ENCODE results near the gene ZMYM1. TPM values are rescaled to one million over a fixed set of nuclear protein-coding genes. Genes with fewer than 3 reads are reported as not detected.

Gene ZMYM1
- total RNA-seq (2021) (31.9 and 49.7 TPM in 2 replicates), Bru-seq, nascent RNA (percentile 75 among the genes with signal in this experiment), BruChase-seq, experiment 1, labeled RNA remaining after a 2-hour chase (percentile 84 among the genes with signal in this experiment), BruChase-seq, experiment 2, labeled RNA remaining after a 6-hour chase (percentile 79 among the genes with signal in this experiment)
- long read RNA-seq, full-length matches to known transcripts: 11 of 37 reads
- long read RNA-seq, partial matches to known transcripts: 6 of 37 reads
- long read RNA-seq, other reads (novel, unspliced or antisense): 20 of 37 reads

DNA sequence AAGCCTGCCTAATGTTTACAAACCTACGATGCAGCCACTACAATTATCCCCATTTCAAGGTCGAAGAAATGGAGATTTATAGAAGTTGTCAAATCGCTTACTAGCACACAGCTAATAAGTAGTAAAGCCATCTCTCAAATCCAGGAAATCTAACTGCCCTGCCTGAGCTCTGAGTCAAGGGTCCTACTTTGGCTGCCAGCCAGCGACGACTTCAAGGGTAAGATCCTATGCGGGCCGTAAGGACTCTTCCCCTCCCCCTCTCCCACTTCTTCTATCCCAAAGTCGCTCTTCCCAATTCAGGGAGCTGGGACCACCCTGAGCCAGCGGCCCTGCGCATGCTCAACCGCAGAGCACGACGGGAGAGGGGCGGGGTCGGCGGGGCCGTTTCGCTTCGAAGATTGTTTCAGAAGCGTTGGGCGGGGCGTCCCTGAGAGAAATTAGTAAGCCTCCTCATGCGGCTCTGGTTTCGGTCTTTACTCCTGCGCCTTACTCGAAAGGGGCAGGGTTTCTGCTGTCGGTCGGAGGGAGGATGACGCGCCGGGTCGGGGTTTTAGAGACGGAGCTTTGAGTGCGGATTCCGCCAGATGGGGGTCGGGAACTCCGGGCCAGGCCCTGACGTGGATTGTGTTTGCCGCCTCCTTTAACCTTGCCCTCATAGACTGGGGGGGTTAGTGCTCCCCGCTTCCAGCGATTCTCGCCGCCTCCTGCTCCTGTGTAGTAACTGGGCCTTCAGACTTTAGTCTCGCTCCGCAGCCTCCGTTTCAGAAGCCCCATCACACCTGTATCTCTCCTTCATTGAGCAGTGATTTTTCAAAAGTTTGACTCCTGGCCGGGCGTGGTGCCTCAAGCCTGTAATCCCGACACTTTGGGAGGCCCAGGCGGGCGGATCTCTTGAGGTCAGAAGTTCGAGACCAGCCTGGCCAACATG is at the start of gene ZMYM1:
TSS of gene ZMYM1 (plus strand) at position 383 of the 928 bp plus-strand sequence. CDS start 14,603 bp downstream, outside the sequence.
- POLR2A ChIA-PET (ENCODE audit: unreplicated experiment): interaction anchor here (0.7 to 0.8 kb wide), 3 partner anchors 14 to 63 kb away, joined by 5 to 32 read pairs (median 14); partner anchors contain the start of gene ZMYM6
- TF ChIP-seq CTCF (conservative IDR thresholded peaks at IDR 0.05) (no peak), EZH2 (IDR thresholded peaks at IDR 0.05; ENCODE audit: low read depth) (no peak)
- peaks cover 19% of the 10 kb centered on the region for H3K4me1 ChIP-seq (replicated peaks; ENCODE audit: insufficient read depth)
- BruUV-seq (replicated peaks): TSS peak; percentile 92
- peaks cover 12% of the 10 kb centered on the region; the same call in 1 of the 2 replicates for H3F3A ChIP-seq (ENCODE audit: insufficient read depth, low read depth)
- H3K79me2 ChIP-seq (ENCODE audit: low read depth): peaks cover 47% of the 10 kb centered on the region
- H3K4me2 ChIP-seq: peak within 1 kb of the TSS; percentile 75
- CTCF ChIA-PET: interaction anchor here (0.6 to 0.9 kb wide), 2 partner anchors 30 to 48 kb away, joined by 3 to 11 read pairs; partner anchors contain the start of gene ZMYM6
- no peaks in the 10 kb centered on the region for H3K36me3 ChIP-seq (ENCODE audit: low read depth)
- peak within 1 kb of the TSS; percentile 83 for H3K4me3 ChIP-seq
- H3K9me2 ChIP-seq (ENCODE audit: insufficient read depth): no peaks in the 10 kb centered on the region
- intact Hi-C loops (cut with micrococcal nuclease; ENCODE audit: unreplicated experiment): loop anchor here (1.0 kb wide), 1 partner anchor 48 kb away; the partner anchor contains the start of gene ZMYM6
- peak within 1 kb of the TSS; percentile 93 for H2AFZ ChIP-seq
- peak within 1 kb of the TSS; percentile 88 for H3K27ac ChIP-seq
- H3K27me3 ChIP-seq (ENCODE audit: insufficient read depth, low read depth): no peaks in the 10 kb centered on the region
- H3K9me3 ChIP-seq (ENCODE audit: insufficient read depth, low read depth): no peaks in the 10 kb centered on the region
- H4K20me1 ChIP-seq (ENCODE audit: insufficient read depth): peaks cover 2% of the 10 kb centered on the region; the same call in 1 of the 2 replicates
- DNase-seq: peak; percentile 80 to 84

DNA sequence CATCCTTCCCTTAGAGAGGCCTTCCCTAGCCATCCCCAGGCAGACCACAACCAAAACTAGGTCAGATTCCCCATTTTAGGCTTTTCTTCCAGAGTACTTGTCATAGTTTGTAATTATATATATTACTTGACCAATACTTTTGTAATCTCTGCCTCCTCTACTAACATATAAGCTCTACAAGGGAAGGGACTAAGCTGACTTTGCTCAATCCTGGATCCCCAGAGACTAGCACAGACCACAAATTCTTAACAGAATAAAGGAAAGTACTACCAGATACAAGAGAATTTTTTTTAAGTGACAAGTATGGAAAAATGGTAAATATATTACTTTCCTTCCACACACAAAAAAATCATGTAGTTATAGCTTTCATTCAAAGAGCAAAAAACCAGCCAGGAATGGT is 49.4 kb upstream of the ZMYM1 start:
- H3K79me2 ChIP-seq (ENCODE audit: low read depth): peaks cover 22% of the 10 kb centered on the region
- no peak overlapping the region for H3K27ac ChIP-seq
- no peaks in the 10 kb centered on the region for H4K20me1 ChIP-seq (ENCODE audit: insufficient read depth)
- H3K4me1 ChIP-seq (replicated peaks; ENCODE audit: insufficient read depth): peaks cover 21% of the 10 kb centered on the region
- H3K27me3 ChIP-seq (ENCODE audit: insufficient read depth, low read depth): no peaks in the 10 kb centered on the region
- intact Hi-C loops (cut with micrococcal nuclease; ENCODE audit: unreplicated experiment): loop anchor here (2.0 to 5.0 kb wide), 2 partner anchors 45 to 163 kb away; partner anchors contain the start of genes SFPQ and TMEM35B
- no TSS peak for BruUV-seq (replicated peaks)
- ChIA-PET POLR2A (ENCODE audit: unreplicated experiment) (interaction anchor here (0.7 kb wide), 1 partner anchor 1435 kb away, joined by 6 read pairs; the partner anchor contains the start of gene MRPS15), CTCF (no interaction called here)
- peaks cover 24% of the 10 kb centered on the region for H3F3A ChIP-seq (ENCODE audit: insufficient read depth, low read depth)
- no peaks in the 10 kb centered on the region for H3K9me2 ChIP-seq (ENCODE audit: insufficient read depth)
- no peaks in the 10 kb centered on the region for H3K9me3 ChIP-seq (ENCODE audit: insufficient read depth, low read depth)
- no peak for TF ChIP-seq CTCF (conservative IDR thresholded peaks at IDR 0.05)
- TF ChIP-seq EZH2 (IDR thresholded peaks at IDR 0.05; ENCODE audit: low read depth): no peak
- no peak overlapping the region for H2AFZ ChIP-seq
- no peaks in the 10 kb centered on the region for H3K36me3 ChIP-seq (ENCODE audit: low read depth)
- H3K4me3 ChIP-seq: peak overlapping the region; percentile 86
- H3K4me2 ChIP-seq: peak overlapping the region; percentile 77
- DNase-seq: no peak

- Histone ChIP-seq H3K4me2 (peak overlapping the region; percentile 77), H2AFZ (peak overlapping the region; percentile 95; the same call in 1 of the 2 replicates), H3K27ac (peak overlapping the region; percentile 82), H3K36me3 (ENCODE audit: low read depth) (no peaks in the 10 kb centered on the region), H3F3A (ENCODE audit: insufficient read depth, low read depth) (peaks cover 24% of the 10 kb centered on the region), H4K20me1 (ENCODE audit: insufficient read depth) (no peaks in the 10 kb centered on the region), H3K27me3 (ENCODE audit: insufficient read depth, low read depth) (no peaks in the 10 kb centered on the region), H3K9me3 (ENCODE audit: insufficient read depth, low read depth) (no peaks in the 10 kb centered on the region), H3K4me3 (peak overlapping the region; percentile 86), H3K4me1 (replicated peaks; ENCODE audit: insufficient read depth) (peaks cover 21% of the 10 kb centered on the region), H3K9me2 (ENCODE audit: insufficient read depth) (no peaks in the 10 kb centered on the region), H3K79me2 (ENCODE audit: low read depth) (peaks cover 22% of the 10 kb centered on the region)
- DNase-seq: no peak
- no peak for TF ChIP-seq CTCF (conservative IDR thresholded peaks at IDR 0.05)
- no peak for TF ChIP-seq EZH2 (IDR thresholded peaks at IDR 0.05; ENCODE audit: low read depth)
- POLR2A ChIA-PET (ENCODE audit: unreplicated experiment): interaction anchor here (0.6 to 0.7 kb wide), 2 partner anchors 11 to 234 kb away, joined by 4 to 11 read pairs; no protein-coding TSS in a partner anchor
- intact Hi-C loops (cut with micrococcal nuclease; ENCODE audit: unreplicated experiment): loop anchor here (2.0 to 5.0 kb wide), 2 partner anchors 46 to 162 kb away; partner anchors contain the start of genes SFPQ and TMEM35B
- CTCF ChIA-PET: interaction anchor here (0.6 kb wide), 1 partner anchor 55 kb away, joined by 3 read pairs; no protein-coding TSS in a partner anchor
- BruUV-seq (replicated peaks): no TSS peak
These were observed 48.8 kb upstream of the ZMYM1 start for GRCh38 chr1:35030338-35030737.

All from PC-9 (cell line).